KMS-11 (cell line): Measurements from ENCODE around the gene TULP4.
"Not testable (repeated sequence)": the region's sequence is repeated elsewhere in the genome, so short reads cannot be mapped to it uniquely, and the experiment has no call there.

Experiments used
- H2AFZ ChIP-seq: fragments of 200-600 bp; sonication (generic); 2 replicates; pipeline ENCODE4 v1.6.1; 2016; ENCODE audit warnings: antibody characterized with exemption, mixed run types, low read depth
- H3K27ac ChIP-seq: fragments of 200-600 bp; sonication (generic); 2 replicates; pipeline ENCODE4 v1.6.1; 2016; ENCODE audit warnings: mild to moderate bottlenecking, mixed run types
- H3K27me3 ChIP-seq: fragments of 200-600 bp; sonication (generic); 2 replicates; pipeline ENCODE4 v1.6.1; 2017; ENCODE audit warnings: mild to moderate bottlenecking, low read depth, mixed run types, moderate library complexity; ENCODE audit not compliant: insufficient read depth
- H3K36me3 ChIP-seq: fragments of 200-600 bp; sonication (generic); 2 replicates; pipeline ENCODE4 v1.6.1; 2017; ENCODE audit warnings: mild to moderate bottlenecking, mixed run types; ENCODE audit not compliant: insufficient read depth
- H3K4me1 ChIP-seq: fragments of 200-600 bp; sonication (generic); 2 replicates; pipeline ENCODE4 v1.6.1; 2016; ENCODE audit warnings: mild to moderate bottlenecking, low read depth, mixed run types; ENCODE audit not compliant: poor library complexity, severe bottlenecking
- H3K4me2 ChIP-seq: fragments of 200-600 bp; sonication (generic); 2 replicates; pipeline ENCODE4 v1.7.0; 2016; ENCODE audit warnings: mild to moderate bottlenecking, mixed run types
- H3K4me3 ChIP-seq: fragments of 200-600 bp; sonication (generic); IDR thresholded peaks from 2 replicates; pipeline ENCODE4 v1.6.1; 2017; ENCODE audit warnings: low read depth, low read length, mixed read lengths; ENCODE audit not compliant: insufficient read depth
- H3K79me2 ChIP-seq: fragments of 200-600 bp; sonication (generic); 2 replicates; pipeline ENCODE4 v1.6.1; 2016; ENCODE audit warnings: low read depth, mixed run types; ENCODE audit not compliant: insufficient read depth
- H3K9ac ChIP-seq: fragments of 200-600 bp; sonication (generic); 2 replicates; pipeline ENCODE4 v1.6.1; 2016; ENCODE audit warnings: mild to moderate bottlenecking, mixed run types
- H4K20me1 ChIP-seq: fragments of 200-600 bp; sonication (generic); 2 replicates; pipeline ENCODE4 v1.6.1; 2016; ENCODE audit warnings: mild to moderate bottlenecking, mixed run types; ENCODE audit not compliant: insufficient read depth
- TF ChIP-seq, protein P1 (sequence below): fragments of 200-600 bp; sonication (generic); conservative IDR thresholded peaks from 2 replicates; pipeline ENCODE4 v1.6.1; 2017; ENCODE audit warnings: low read depth, mild to moderate bottlenecking, antibody characterized with exemption, low read length, moderate library complexity, mixed read lengths

The TULP4 gene

DNA sequence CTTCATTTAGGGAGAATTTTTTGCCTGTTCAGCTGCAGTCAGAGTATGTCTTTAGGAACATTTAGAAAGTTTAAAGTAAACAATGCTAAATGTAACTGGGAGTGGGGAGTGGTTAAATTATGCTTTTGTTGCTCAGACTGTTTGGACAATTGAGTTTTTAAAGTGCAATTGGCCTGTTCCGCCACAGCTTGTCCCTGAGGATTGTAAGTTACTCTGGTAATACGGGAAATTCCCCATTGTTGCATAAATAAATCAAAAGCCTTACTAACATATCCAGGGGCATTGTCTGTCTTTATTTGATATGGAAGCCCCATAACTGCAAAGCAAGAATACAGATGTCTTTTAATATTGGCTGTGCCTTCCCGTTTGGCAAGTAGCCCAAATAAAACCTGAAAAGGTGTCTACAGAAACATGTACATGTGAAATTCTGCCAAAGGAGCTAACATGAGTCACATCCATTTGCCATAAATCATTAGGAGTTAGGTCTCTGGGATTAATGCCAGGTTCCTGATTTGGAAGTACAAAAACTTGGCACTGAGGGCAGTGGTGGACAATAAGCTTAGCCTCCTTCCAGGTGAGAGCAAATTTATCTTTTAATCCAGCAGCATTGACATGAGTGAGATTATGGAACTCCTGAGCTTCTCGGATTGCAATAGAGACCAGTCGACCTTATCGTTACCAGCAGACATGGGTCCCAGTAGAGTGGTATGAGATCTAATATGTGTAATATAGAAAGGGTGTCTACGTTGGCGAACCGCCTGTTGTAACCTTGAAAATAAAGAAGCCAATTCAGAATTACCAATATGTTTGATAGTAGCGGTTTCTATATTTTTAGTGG lies 11.7 kb upstream of the TULP4 start:
- H3K27me3 ChIP-seq, H3K4me1 ChIP-seq, H3K27ac ChIP-seq, H2AFZ ChIP-seq, H3K4me3 ChIP-seq, H4K20me1 ChIP-seq, H3K36me3 ChIP-seq, H3K9ac ChIP-seq, H3K79me2 ChIP-seq, H3K4me2 ChIP-seq: not testable (repeated sequence)

DNA sequence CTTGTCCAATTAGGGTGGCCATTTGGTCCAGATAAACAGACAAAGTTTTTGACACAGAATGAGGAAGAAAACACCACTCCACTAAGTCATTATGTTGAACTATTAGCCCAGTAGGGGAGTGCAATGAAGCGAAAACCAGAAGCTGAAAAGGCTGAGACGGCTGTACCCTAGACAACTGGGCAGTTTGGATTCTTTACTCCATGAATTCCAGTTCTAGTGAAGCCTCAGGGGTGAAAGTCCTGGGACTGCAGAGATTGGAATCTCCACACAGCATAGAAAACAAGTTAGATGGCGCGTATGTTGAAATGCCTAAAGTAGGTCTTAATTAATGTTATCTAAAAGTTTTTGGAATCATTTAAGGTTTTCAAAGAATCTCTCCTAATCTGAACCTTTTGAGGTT lies 10.7 kb upstream of the TULP4 start:
- H3K4me2 ChIP-seq, H4K20me1 ChIP-seq, H3K27me3 ChIP-seq, H3K4me3 ChIP-seq, H3K27ac ChIP-seq, H2AFZ ChIP-seq, H3K36me3 ChIP-seq, H3K4me1 ChIP-seq, H3K9ac ChIP-seq, H3K79me2 ChIP-seq: not testable (repeated sequence)

DNA sequence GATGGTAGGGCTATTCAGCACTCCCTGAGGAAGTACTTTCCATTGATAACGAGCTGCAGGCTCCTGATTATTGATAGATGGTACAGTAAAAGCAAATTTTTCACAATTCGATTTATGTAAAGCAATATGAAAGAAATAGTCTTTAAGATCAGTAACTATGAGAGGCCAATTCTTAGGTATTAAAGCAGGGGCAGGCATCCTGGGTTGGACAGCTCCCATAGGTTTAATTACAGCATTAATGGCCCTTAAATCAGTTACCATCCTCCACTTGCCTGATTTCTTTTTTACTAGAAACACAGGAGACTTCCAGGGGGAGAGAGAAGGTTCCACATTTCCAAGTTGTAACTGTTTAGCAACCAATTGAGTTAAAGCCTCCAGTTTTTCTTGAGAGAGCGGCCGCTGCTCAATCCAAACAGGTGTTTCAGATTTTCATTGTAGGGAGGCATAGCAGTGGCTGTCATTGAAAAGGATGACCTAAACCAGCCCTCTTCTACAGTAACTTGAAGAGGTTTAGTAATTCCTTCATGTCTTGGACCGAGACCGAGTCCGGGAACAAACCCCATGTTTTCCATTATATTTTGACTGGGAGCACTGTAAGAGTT lies 10.0 kb upstream of the TULP4 start:
- not testable (repeated sequence) for H3K27ac ChIP-seq, H3K4me2 ChIP-seq, H3K36me3 ChIP-seq, H4K20me1 ChIP-seq, H3K27me3 ChIP-seq, H3K4me1 ChIP-seq, H3K9ac ChIP-seq, H3K4me3 ChIP-seq, H3K79me2 ChIP-seq, H2AFZ ChIP-seq

DNA sequence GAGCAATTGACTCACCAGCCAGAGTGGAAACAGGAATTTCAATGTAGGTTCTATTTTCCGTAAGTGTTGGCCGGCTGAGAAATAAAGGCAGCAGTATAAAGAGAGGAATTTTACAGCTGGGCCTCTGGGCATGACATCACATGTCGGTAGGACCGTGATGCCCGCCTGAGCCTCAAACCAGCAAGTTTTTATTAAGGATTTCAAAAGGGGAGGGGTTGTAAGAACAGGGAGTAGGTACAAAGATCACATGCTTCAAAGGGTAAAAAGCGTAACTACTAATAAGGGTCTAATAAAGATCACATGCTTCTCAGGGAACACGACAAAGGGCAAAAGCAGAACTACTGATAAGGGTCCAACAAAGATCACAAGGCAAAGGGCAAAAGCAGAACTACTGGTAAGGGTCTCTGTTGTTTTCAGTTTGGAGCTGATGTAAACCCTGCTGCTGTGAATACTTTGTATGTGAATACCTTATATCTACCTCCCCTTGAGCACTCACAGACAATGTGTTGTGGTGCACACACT lies 9.0 kb upstream of the TULP4 start:
- H3K27ac ChIP-seq, result no peak overlapping the region
- no peaks in the 10 kb centered on the region for H3K36me3 ChIP-seq
- no peaks in the 10 kb centered on the region for H3K27me3 ChIP-seq
- TF ChIP-seq, protein P1, sequence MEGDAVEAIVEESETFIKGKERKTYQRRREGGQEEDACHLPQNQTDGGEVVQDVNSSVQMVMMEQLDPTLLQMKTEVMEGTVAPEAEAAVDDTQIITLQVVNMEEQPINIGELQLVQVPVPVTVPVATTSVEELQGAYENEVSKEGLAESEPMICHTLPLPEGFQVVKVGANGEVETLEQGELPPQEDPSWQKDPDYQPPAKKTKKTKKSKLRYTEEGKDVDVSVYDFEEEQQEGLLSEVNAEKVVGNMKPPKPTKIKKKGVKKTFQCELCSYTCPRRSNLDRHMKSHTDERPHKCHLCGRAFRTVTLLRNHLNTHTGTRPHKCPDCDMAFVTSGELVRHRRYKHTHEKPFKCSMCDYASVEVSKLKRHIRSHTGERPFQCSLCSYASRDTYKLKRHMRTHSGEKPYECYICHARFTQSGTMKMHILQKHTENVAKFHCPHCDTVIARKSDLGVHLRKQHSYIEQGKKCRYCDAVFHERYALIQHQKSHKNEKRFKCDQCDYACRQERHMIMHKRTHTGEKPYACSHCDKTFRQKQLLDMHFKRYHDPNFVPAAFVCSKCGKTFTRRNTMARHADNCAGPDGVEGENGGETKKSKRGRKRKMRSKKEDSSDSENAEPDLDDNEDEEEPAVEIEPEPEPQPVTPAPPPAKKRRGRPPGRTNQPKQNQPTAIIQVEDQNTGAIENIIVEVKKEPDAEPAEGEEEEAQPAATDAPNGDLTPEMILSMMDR, result no peak
- no peak overlapping the region for H3K9ac ChIP-seq
- H2AFZ ChIP-seq, result no peak overlapping the region
- H3K4me3 ChIP-seq, result no peak overlapping the region
- no peaks in the 10 kb centered on the region for H3K4me1 ChIP-seq
- H4K20me1 ChIP-seq, result no peaks in the 10 kb centered on the region
- H3K4me2 ChIP-seq, result no peak overlapping the region
- H3K79me2 ChIP-seq, result no peaks in the 10 kb centered on the region

DNA sequence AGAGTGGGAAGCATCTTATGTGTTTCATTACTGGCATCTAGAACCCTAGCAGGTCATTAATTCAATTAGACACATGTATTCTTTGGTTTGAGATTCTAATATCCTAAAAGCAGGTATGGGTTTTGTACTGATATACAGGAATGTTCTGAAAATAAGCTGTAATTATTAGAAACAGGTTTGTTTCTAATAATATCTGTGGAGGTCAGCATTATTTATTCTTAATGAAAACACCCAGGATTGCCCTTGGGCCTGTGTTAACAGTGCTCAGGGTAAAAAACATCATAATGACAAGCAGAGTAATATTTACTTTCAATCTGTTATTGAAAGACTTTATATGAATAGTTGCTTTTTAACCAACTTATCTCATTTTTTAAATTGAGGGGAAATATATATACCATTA lies 8.0 kb upstream of the TULP4 start:
- Histone ChIP-seq H3K4me3 (no peak overlapping the region), H3K27ac (no peak overlapping the region), H3K27me3 (no peaks in the 10 kb centered on the region), H3K4me1 (no peaks in the 10 kb centered on the region), H3K36me3 (no peaks in the 10 kb centered on the region), H3K9ac (no peak overlapping the region), H4K20me1 (no peaks in the 10 kb centered on the region), H2AFZ (no peak overlapping the region), H3K4me2 (no peak overlapping the region), H3K79me2 (no peaks in the 10 kb centered on the region)
- TF ChIP-seq, protein P1, result no peak
